Trophoblast cell (in vitro differentiated cells and primary cell): ENCODE data around the gene BAIAP2L1.

Experiments used
- DNase-seq, 2 donors: peaks; one replicate each; pipeline ENCODE4 v3.0.0-alpha.2; 2016
- H2AFZ ChIP-seq: 2 replicates; pipeline ENCODE4 v1.6.1; 2013; ENCODE audit warnings: low read length, moderate library complexity, mild to moderate bottlenecking; ENCODE audit not compliant: insufficient read depth, poor library complexity
- H2AK5ac ChIP-seq: 2 replicates; pipeline ENCODE4 v1.6.1; 2013; ENCODE audit warnings: mild to moderate bottlenecking, low read length
- H2BK120ac ChIP-seq: 2 replicates; pipeline ENCODE4 v1.6.1; 2013; ENCODE audit warnings: low read length, mild to moderate bottlenecking, moderate library complexity; ENCODE audit not compliant: insufficient read depth, poor library complexity
- H2BK12ac ChIP-seq: 2 replicates; pipeline ENCODE4 v1.6.1; 2013; ENCODE audit warnings: mild to moderate bottlenecking, low read length, moderate library complexity
- H2BK5ac ChIP-seq: 2 replicates; pipeline ENCODE4 v1.6.1; 2013; ENCODE audit warnings: low read length, low read depth, moderate library complexity, mild to moderate bottlenecking; ENCODE audit not compliant: poor library complexity
- H3K14ac ChIP-seq: 2 replicates; pipeline ENCODE4 v1.6.1; 2013; ENCODE audit warnings: mild to moderate bottlenecking, low read length
- H3K18ac ChIP-seq: 2 replicates; pipeline ENCODE4 v1.6.1; 2013; ENCODE audit warnings: mild to moderate bottlenecking, low read length
- H3K23ac ChIP-seq: 2 replicates; pipeline ENCODE4 v1.6.1; 2013; ENCODE audit warnings: low read length
- H3K27ac ChIP-seq: 2 replicates; pipeline ENCODE4 v1.5.1; 2013; ENCODE audit warnings: low read depth, mild to moderate bottlenecking, inconsistent platforms, low read length, moderate library complexity
- H3K27me3 ChIP-seq: 2 replicates; pipeline ENCODE4 v1.6.1; 2013; ENCODE audit warnings: inconsistent platforms, mild to moderate bottlenecking, low read length, moderate library complexity; ENCODE audit not compliant: insufficient read depth
- H3K36me3 ChIP-seq, 2 experiments: 1 replicate in 1 of 2; 2 replicates in 1 of 2; pipeline ENCODE4 v1.6.1; 2013; ENCODE audit warnings: low read length in 2 of 2, mild to moderate bottlenecking in 2 of 2, moderate library complexity in 1 of 2; ENCODE audit not compliant: insufficient read depth in 2 of 2, control insufficient read depth in 1 of 2
- H3K4ac ChIP-seq: 2 replicates; pipeline ENCODE4 v1.6.1; 2013; ENCODE audit warnings: low read depth, mild to moderate bottlenecking, low read length, moderate library complexity
- H3K4me1 ChIP-seq, 2 experiments: 1 replicate in 1 of 2; 2 replicates in 1 of 2; pipeline ENCODE4 v1.6.1; 2013; ENCODE audit warnings: low read length in 2 of 2, mild to moderate bottlenecking in 2 of 2, moderate library complexity in 1 of 2; ENCODE audit not compliant: insufficient read depth in 2 of 2, control insufficient read depth in 1 of 2
- H3K4me2 ChIP-seq: 2 replicates; pipeline ENCODE4 v1.6.1; 2013; ENCODE audit warnings: inconsistent platforms, mild to moderate bottlenecking, low read length, moderate library complexity
- H3K4me3 ChIP-seq: 2 replicates; pipeline ENCODE4 v1.5.1; 2013; ENCODE audit warnings: mild to moderate bottlenecking, low read depth, low read length, inconsistent platforms
- H3K79me1 ChIP-seq: one replicate; pipeline ENCODE4 v1.6.1; 2013; ENCODE audit warnings: low read length
- H3K79me2 ChIP-seq: 2 replicates; pipeline ENCODE4 v1.6.1; 2013; ENCODE audit warnings: low read length, mild to moderate bottlenecking; ENCODE audit not compliant: control insufficient read depth, insufficient read depth, poor library complexity
- H3K9ac ChIP-seq: 2 replicates; pipeline ENCODE4 v1.6.1; 2013; ENCODE audit warnings: mild to moderate bottlenecking, low read length
- H3K9me3 ChIP-seq: 2 replicates; pipeline ENCODE4 v1.6.1; 2013; ENCODE audit warnings: low read depth, mild to moderate bottlenecking, control low read depth, inconsistent platforms, low read length; ENCODE audit not compliant: insufficient read depth
- H4K12ac ChIP-seq: 2 replicates; pipeline ENCODE4 v1.6.1; 2013; ENCODE audit warnings: low read depth, mild to moderate bottlenecking, low read length, moderate library complexity
- H4K8ac ChIP-seq: 2 replicates; pipeline ENCODE4 v1.6.1; 2013; ENCODE audit warnings: low read depth, mild to moderate bottlenecking, low read length, moderate library complexity
- H4K91ac ChIP-seq: one replicate; pipeline ENCODE4 v1.6.1; 2013; ENCODE audit warnings: low read depth, mild to moderate bottlenecking, low read length, moderate library complexity
- WGBS: extraction: QIAGEN DNeasy Blood & Tissue Kit; methylation state at CpG from one replicate; pipeline ENCODE4 v1.1.7; 2013; ENCODE audit warnings: missing lambda C conversion rate; ENCODE audit not compliant: insufficient read length, insufficient coverage; ENCODE audit errors: extremely low coverage; 5-methylcytosine and 5-hydroxymethylcytosine counted together

BAIAP2L1 gene

DNA sequence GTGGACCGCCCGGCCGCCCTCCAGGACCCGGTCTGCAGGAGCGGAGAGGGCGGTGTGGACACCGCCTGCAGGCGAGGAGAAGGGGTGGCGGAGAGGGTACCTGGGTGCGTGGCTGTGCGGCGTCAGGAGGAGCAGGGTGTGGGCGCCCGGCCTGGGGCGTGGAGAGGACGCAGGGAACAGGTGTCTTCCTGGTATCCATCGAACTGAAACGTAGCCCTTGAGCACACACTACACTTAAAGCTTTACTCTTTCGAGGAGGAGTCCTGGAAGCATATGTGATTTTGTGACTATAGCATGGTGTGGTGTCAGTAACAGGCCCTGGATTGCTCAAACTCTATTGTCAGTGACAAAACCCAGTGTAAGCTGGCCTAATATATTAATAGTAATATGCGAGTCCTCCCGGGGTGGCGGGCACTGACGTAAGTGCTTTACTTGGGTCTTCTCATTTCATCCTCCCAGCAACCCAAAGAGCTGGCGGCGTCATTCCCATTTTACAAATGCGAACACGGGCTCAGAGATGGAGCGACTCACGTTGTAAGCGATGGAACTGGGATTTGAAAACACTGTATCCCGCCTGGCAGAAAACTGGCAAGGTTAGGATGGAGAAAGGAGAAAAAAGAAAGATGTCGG, 148.3 kb downstream of the BAIAP2L1 start:
- H4K8ac ChIP-seq: peak overlapping the region; percentile 81
- no peak overlapping the region for H2BK12ac ChIP-seq
- H3K4me1 ChIP-seq: peaks cover 3 to 9% of the 10 kb centered on the region in 2 experiments
- H3K4ac ChIP-seq: peak overlapping the region; percentile 33
- H3K18ac ChIP-seq: peak overlapping the region; percentile 65
- peak overlapping the region; percentile 72 for H4K91ac ChIP-seq
- H3K27me3 ChIP-seq: no peaks in the 10 kb centered on the region
- H2AK5ac ChIP-seq: no peak overlapping the region
- peaks cover 2 to 3% of the 10 kb centered on the region in 2 experiments for H3K36me3 ChIP-seq
- WGBS: no CpG with 5 or more reads among the region's 32 CpGs
- no peak overlapping the region for H2BK120ac ChIP-seq
- DNase-seq: no peak
- H4K12ac ChIP-seq: peak overlapping the region; percentile 92
- H3K4me3 ChIP-seq: peak overlapping the region; percentile 99
- peaks cover 6% of the 10 kb centered on the region for H3K79me2 ChIP-seq
- no peaks in the 10 kb centered on the region for H3K9me3 ChIP-seq
- peak overlapping the region; percentile 90 for H2AFZ ChIP-seq
- peak overlapping the region; percentile 87 for H3K4me2 ChIP-seq
- H2BK5ac ChIP-seq: no peak overlapping the region
- H3K27ac ChIP-seq: no peak overlapping the region
- H3K79me1 ChIP-seq: peaks cover 6% of the 10 kb centered on the region
- peak overlapping the region; percentile 87 for H3K9ac ChIP-seq
- peak overlapping the region; percentile 78 for H3K14ac ChIP-seq
- no peak overlapping the region for H3K23ac ChIP-seq

DNA sequence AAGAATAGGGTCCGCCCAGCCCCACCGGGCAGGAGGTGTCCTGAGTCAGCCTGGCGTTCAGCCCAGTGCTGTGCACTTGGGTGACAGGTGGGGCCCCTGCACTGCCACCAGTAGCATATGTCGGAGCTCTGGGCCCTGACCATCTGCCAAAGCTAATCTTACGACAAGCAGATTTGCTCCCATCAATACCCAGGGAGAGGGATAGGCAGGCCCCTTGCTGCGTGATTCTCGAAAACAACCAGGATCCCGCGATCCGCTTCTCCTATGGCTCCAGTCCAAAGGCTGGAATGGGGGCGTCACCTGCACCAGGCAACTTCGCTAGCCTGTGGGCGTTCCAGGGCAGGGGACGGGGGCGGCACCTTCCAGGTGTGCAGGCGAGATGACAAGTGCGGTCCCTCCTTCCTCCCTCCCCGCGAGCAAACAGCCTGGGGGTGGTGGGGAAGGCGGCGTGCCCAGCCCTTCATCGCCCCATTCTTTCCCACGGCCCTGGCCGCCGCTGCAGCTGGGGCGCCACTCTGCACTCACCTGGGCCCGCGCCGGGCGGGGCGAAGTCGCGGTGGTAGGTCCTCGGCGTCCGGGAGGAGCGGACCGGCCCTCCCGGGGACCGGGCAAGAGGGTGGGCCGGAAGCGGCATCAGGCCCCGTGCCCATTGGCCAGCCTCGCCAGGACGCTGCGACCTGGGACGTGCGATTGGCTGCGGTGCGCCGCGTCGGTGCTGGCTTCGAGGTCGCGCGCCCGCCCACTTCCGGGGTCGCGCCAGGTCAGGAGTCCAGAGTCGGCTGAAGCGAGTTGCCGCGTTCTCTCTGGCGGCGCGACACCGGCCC, 149.1 kb downstream of the BAIAP2L1 start, which contains the start of gene TECPR1:
Gene TECPR1 (minus strand): TSS at position 632 of the 824 bp plus-strand sequence. CDS start 6,086 bp downstream, outside the sequence.
- Histone ChIP-seq H3K14ac (peak within 1 kb of the TSS; percentile 78), H4K12ac (peak within 1 kb of the TSS; percentile 92), H2AFZ (peak within 1 kb of the TSS; percentile 90), H3K4me3 (peak within 1 kb of the TSS; percentile 99), H3K36me3 (no peaks in the 10 kb centered on the region), H2BK120ac (peak within 1 kb of the TSS; percentile 59), H3K9ac (peak within 1 kb of the TSS; percentile 87), H3K4me1 (peaks cover 3 to 9% of the 10 kb centered on the region in 2 experiments), H3K27me3 (no peaks in the 10 kb centered on the region), H3K9me3 (no peaks in the 10 kb centered on the region), H3K4me2 (peak within 1 kb of the TSS; percentile 87), H2AK5ac (no peak within 1 kb of the TSS), H4K91ac (peak within 1 kb of the TSS; percentile 72), H3K79me2 (peaks cover 6% of the 10 kb centered on the region), H2BK12ac (no peak within 1 kb of the TSS), H3K79me1 (peaks cover 6% of the 10 kb centered on the region), H3K23ac (no peak within 1 kb of the TSS), H4K8ac (peak within 1 kb of the TSS; percentile 92), H3K18ac (peak within 1 kb of the TSS; percentile 74), H2BK5ac (peak within 1 kb of the TSS; percentile 20), H3K4ac (peak within 1 kb of the TSS; percentile 67), H3K27ac (peak within 1 kb of the TSS; percentile 60)
- no CpG with 5 or more reads among the region's 69 CpGs for WGBS
- DNase-seq: peak; percentile 96 to 97

GRCh38 chr7:98251231-98251600, 149.7 kb downstream of the BAIAP2L1 start:
- no peaks in the 10 kb centered on the region for H3K36me3 ChIP-seq
- no CpG with 5 or more reads among the region's 9 CpGs for WGBS
- peak overlapping the region; percentile 39 for H3K18ac ChIP-seq
- no peak overlapping the region for H3K14ac ChIP-seq
- H2BK12ac ChIP-seq: no peak overlapping the region
- H2AK5ac ChIP-seq: no peak overlapping the region
- no peak overlapping the region for H2BK5ac ChIP-seq
- no peak overlapping the region for H2BK120ac ChIP-seq
- H4K91ac ChIP-seq: no peak overlapping the region
- H4K8ac ChIP-seq: no peak overlapping the region
- H3K9ac ChIP-seq: peak overlapping the region; percentile 54
- peak overlapping the region; percentile 88 for H2AFZ ChIP-seq
- peak overlapping the region; percentile 99 for H3K4me3 ChIP-seq
- peaks cover 6% of the 10 kb centered on the region for H3K79me1 ChIP-seq
- no peak overlapping the region for H3K27ac ChIP-seq
- H3K9me3 ChIP-seq: no peaks in the 10 kb centered on the region
- peaks cover 6% of the 10 kb centered on the region for H3K79me2 ChIP-seq
- H4K12ac ChIP-seq: no peak overlapping the region
- H3K27me3 ChIP-seq: no peaks in the 10 kb centered on the region
- H3K4ac ChIP-seq: no peak overlapping the region
- H3K4me1 ChIP-seq: peaks cover 3 to 9% of the 10 kb centered on the region in 2 experiments
- H3K4me2 ChIP-seq: peak overlapping the region; percentile 87
- DNase-seq: no peak
- no peak overlapping the region for H3K23ac ChIP-seq

DNA sequence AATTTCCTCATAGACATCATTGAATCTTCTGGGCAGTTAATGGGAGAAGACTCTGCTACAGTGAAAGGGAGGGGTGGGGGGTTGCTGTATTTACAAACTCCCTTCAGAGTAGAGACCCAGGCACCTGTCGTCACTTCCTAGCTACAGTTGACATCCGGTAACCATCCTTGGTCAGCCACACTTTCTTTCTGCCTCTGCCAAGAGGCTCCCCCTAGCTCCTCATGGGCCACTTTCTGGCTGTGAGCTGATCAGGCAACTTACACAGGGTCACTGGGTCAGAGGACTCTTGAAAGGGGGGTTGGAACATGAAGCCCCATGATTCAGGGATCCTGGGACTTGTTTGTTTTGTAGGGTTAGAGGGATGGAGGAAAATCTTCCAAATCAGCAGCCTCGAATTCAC, 150.1 kb downstream of the BAIAP2L1 start:
- Histone ChIP-seq H3K4ac (no peak overlapping the region), H2AK5ac (no peak overlapping the region), H3K9ac (no peak overlapping the region), H3K4me2 (peak overlapping the region; percentile 87), H3K79me1 (peaks cover 6% of the 10 kb centered on the region), H3K14ac (no peak overlapping the region), H3K27ac (no peak overlapping the region), H2BK12ac (no peak overlapping the region), H3K27me3 (no peaks in the 10 kb centered on the region), H2BK5ac (no peak overlapping the region), H3K4me3 (no peak overlapping the region), H4K8ac (no peak overlapping the region), H3K36me3 (no peaks in the 10 kb centered on the region), H3K4me1 (peaks cover 3 to 9% of the 10 kb centered on the region in 2 experiments), H3K9me3 (no peaks in the 10 kb centered on the region), H4K91ac (no peak overlapping the region), H3K23ac (no peak overlapping the region), H3K18ac (no peak overlapping the region), H4K12ac (no peak overlapping the region), H2BK120ac (no peak overlapping the region), H3K79me2 (peaks cover 6% of the 10 kb centered on the region), H2AFZ (no peak overlapping the region)
- DNase-seq: peak in 1 of 2 donors; percentile 10
- WGBS: no CpG with 5 or more reads among the region's 3 CpGs
